GM18511 (cell line): ENCODE measurements around the gene ZNF580.

Experiments
- ATAC-seq: cut with Tn5 transposase; IDR thresholded peaks from one replicate; pipeline ENCODE4 v1.9.1; 2021; ENCODE audit warnings: mild to moderate bottlenecking, moderate library complexity; ENCODE audit not compliant: unreplicated experiment

Gene ZNF580

DNA sequence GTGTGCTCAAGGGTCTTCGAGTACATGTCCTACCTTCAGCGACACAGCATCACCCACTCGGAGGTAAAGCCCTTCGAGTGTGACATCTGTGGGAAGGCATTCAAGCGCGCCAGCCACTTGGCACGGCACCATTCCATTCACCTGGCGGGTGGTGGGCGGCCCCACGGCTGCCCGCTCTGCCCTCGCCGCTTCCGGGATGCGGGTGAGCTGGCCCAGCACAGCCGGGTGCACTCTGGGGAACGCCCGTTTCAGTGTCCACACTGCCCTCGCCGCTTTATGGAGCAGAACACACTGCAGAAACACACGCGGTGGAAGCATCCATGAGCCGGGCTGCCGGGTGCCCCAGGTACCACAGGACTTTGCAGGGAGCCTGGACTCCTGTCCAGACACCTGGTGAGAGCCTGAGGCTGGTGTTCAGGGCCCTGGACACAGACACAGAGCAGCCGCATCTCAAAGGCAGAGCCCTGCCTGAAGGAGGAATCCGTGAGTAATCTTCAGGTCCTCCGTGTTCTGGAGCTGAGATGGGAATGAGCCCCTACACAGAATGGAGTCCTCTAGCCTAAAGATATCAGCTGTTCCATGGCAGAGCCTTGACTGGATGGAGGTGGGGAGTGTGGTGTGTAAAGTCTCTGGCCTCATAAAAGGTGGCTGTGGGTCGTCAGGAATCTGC is 4.2 kb downstream of the ZNF580 start:
- no peak for ATAC-seq

DNA sequence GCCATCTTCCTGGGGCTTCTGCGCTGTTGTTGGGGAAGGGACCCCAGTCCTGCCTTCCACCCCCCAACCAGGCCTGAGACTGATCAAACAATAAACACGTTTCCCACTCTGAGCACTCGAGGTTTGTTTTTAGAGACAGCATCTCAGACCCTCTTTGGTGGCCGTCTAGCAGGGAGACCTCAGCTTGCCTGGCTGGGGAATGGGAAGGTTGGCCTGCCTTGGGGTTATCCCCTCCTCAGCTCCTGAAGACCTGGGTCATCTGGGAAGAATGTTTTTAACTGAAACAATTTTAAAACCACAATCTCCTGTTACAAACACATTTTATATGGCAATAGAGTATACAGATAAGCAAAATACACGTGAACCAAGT is 4.7 kb downstream of the ZNF580 start:
- no peak for ATAC-seq

DNA sequence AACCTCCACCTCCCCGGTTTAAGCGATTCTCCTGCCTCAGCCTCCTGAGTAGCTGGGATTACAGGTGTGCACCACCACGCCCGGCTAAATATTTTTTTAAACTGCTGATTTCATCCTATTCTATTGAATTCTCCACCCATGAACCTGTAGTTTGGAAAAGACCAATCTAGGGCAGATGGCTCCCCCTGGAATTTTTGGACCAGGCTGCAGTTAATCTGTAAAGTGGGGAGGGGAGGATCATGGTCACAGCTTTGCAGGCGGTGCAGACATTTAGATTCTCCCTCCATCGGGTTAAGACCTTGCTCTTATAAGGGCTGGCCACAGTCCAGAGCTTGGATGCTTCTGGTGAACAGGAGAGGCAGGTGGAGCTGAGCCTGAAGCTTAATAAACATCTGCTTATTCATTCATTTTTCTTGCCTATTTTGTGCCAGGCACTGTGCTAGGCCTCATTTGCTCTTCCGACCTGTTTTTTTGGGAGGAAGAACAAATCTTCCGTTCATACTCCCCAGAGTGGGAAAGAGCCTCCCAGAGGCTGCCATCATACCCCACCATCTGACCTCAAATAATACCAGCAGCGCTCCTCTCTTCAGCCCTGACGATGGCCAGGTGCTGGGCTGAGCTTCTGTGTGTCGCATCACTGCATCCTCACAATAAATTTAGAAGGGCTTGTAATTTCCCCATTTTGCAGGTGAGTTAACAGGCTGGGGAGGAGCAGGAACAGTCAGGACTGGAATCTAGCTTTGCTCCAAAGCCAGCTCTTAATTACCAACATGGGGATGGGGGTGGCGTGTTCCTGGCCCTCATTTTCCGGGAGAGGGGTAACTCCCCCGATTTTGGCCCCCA is 6.3 kb downstream of the ZNF580 start:
- no peak for ATAC-seq

DNA sequence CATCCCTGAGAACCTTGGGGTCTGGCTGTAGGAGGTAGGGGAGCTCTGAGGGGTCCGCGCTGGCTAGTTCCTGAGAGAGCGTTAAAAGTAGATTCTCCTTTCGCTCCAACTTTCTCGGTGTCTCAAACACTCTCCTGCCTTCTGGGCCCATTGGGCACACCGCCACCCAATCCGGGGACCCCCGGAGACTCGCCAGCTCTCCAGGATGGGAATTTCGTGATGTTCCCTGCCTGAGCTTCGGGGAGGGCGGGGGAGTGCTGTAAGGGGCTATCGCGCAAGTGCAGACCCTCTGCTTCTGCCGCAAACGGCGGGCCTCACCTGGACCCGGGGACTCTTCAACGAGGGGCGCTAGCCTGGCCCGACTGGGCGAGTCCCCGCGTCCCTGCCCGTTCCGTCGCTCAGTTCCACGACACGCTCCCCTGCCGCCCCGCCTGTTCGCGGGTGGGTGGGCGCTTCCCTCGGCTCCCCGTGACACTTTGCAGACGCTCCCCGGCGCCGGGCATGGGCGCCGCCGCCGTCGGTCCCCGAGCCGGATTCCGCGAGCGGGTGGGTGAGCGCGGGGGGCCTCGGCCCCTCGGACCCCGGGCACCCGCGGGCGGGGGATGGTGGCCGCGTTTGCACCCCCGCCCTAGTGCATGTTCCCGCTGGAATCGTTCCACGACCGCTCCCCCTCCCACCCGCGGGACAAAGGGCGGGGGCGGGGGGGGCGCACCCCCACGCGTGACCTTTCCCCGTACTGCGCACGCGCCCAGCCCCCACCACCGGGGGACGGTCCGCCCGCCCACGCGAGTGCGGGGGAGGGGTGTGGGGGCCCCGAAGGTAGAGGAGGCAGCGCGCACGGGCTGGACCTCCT is 7.2 kb downstream of the ZNF580 start, which contains the start of gene CCDC106:
TSS of gene CCDC106 (plus strand) at position 481 of the 853 bp plus-strand sequence. CDS start 835 bp downstream, outside the sequence.
- no peak for ATAC-seq

DNA sequence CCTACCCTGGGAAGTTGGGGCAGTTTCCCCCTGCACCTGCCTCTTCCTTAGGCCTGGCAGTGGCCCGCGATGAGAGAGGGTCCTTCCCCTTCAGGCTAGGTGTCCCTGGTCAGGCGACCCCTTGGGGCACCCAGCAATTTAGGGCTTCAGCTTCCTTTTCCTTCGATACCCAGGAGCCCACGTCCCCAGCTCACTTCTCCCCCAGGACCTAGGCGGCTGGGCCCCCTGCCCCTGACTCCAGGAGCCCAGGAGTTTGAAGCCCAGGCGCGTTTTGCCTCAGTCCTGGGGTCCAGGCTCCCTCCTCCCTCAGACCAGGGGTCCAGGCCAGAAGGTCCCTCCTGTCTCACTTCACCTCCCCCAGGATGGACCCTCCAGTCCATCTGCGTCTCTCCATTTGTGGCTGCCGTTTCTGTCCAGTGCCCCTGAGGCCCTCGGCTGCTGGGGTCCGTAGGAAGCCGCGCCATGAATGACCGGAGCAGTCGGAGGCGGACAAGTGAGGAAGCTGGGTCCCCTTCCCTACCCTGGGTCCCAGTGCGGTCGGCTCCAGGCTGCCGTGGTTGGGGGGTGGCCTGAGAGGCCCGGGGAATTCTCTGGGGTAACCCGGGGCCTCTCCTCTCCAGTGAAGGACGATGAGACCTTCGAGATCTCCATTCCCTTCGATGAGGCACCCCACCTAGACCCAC is 7.9 kb downstream of the ZNF580 start:
- no peak for ATAC-seq

DNA sequence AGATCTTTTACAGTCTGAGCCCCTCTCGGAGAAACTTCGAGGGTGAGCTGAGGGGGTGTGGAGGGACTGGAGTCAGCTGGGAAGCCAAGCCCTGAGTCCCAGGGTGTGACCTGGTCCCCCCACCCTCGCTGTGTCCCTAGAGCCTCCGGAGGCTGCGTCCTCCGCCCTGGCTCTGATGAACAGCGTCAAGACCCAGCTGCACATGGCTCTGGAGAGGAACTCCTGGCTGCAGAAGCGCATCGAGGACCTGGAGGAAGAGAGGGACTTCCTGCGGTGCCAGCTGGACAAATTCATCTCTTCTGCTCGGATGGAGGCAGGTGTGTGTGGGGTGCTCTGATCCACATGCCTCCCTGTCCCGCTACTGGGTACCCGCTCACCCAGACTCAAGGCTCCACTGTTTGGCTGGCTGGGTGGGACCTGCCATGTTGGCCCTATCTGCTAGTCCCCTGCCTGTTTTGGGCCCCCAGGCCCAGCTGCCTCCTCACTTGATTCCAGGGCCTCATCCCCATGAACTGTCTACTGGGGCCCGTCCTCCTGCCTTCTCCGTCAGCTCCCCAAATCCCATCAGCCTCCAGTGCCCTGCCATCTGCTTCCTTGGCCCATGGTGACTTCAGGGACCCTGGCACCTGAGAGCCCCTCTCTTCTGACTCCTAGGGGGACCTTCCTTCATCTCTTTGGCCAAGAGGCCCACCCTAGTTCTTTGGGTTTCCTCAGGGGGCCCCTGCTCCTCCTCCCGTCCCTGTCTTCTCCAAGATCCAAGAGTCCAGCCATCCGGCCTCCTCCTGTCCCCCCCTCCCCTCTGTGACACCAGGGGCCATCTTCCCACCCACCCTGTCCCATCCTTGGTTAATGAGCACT is 8.7 kb downstream of the ZNF580 start:
- ATAC-seq, result no peak

DNA sequence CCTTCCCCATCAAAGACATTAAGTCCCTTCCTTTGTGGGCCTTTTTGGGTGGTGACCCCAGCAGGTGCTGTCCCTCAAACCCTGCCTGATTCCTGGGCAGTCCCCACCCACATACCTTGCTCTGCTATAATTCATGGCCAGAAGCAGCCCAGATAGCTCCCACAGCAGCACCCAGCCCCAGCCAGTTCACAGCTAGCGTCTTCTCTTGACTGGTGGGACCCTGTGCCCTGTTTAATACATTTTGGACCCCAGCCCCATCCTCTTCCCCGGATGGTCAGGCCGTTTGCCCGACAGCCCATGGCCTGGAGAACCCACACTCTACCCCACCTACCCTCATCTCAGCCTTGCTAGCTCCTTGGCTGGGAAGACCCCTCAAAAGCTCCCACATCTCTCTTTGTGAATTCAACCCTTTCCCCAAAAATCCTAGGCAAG is 9.3 kb downstream of the ZNF580 start:
- ATAC-seq, result no peak

DNA sequence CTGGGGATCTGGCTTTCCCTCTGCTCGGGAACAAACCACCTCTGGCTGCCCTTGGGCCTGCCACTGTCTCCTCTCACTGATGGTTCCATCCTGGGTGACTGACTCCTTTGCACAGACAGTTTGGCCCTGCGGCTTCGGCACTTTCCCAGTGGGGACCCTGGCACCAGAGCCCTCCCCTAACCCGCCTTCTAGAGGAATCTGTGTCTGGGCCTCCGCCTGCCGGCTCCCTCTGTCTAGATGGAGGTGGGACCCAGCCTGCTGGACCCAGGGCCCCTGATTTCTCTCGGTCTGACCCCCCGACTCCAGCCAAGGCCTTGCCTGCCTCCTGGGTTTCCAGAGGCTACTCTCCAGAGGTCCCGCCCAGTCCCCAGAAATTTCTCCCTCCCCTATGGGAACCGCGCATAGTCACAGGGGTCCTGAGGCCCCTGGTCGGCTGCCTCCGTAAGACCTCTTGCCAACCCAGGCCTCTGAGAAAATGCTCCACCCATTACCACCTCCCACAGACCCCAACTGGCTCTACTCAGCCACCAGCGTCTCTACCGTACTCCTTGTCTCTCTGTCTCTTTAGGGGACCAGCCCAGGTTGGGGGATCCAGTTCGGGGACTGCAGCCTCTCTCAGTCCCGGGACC is 9.9 kb downstream of the ZNF580 start:
- no peak for ATAC-seq

DNA sequence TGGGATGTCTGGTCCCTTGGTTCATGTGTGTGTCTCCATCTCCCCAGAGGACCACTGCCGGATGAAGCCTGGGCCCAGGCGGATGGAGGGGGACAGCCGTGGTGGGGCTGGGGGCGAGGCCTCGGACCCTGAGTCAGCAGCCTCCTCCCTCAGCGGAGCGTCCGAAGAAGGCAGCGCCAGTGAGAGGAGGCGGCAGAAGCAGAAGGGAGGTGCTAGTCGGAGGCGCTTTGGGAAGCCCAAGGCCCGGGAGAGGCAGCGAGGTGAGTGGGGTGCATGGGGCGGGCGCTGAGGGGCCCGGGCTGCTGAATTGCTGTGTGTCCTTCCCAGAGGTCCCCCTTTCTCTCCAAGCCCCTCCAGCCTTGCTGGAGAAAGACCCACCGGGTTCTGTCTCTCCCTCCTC is 10.4 kb downstream of the ZNF580 start:
- no peak for ATAC-seq

DNA sequence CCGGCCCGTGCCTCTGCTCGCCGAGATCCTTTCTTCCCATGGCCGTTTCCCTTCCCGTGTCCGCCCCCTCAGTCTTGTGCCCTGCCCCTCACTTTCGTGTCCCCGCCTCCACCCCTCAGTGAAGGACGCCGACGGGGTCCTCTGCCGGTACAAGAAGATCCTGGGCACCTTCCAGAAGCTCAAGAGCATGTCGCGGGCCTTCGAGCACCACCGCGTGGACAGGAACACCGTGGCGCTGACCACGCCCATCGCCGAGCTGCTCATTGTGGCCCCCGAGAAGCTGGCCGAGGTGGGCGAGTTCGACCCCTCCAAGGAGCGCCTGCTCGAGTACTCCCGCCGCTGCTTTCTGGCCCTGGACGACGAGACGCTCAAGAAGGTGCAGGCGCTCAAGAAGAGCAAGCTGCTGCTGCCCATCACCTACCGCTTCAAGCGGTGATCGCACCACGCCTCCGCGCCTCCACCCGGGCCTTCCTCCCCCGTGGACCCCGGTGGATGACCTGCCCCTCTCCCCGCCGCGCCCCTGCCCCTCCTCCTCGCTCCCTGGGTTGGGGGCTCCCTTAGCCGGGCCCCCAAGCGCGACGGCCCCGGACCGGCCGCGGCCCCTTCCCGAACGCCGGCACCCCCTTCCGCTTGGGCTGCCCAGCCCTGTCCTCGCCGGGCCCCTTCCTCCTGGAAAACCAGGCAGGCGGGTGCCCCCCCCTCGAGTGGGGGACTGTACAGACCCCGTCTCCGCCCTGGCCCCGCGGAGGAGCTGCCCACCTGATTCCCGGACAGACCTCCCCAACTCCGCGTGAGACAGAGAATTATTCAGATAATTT is 11.7 kb downstream of the ZNF580 start:
- no peak for ATAC-seq

DNA sequence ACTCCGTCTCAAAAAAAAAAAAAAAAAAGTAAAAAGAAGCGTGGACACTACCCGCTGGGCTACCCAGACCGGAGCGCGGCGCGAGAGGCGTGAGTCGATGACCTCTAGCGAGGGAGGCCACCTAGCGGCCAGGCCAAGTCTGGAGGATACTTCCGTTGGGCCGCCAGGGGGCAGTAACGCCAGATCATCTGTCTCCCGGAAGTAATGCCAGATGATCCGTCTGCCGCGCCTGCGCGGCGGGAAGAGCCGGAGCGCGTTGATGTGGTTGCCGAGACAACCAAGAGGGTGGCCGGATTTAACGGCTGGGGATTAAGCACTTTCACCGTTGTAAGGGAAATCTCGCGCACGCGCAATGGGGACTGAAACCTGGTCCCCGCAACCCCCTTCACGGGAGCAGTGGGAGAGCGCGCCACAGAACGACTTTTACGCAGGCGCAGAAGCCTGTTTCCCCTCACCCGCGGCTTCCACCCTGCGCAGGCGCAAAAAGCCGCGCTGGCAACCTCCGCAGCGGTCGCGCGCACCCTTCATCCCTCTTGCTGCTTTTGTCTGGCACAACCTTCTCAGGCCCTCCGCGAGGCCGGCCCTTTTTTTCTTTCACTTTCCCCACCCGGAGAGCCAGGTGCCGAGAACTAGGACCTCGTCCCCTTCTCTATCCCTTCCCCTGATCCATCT is 13.0 kb downstream of the ZNF580 start:
- ATAC-seq, result peak; percentile 51

DNA sequence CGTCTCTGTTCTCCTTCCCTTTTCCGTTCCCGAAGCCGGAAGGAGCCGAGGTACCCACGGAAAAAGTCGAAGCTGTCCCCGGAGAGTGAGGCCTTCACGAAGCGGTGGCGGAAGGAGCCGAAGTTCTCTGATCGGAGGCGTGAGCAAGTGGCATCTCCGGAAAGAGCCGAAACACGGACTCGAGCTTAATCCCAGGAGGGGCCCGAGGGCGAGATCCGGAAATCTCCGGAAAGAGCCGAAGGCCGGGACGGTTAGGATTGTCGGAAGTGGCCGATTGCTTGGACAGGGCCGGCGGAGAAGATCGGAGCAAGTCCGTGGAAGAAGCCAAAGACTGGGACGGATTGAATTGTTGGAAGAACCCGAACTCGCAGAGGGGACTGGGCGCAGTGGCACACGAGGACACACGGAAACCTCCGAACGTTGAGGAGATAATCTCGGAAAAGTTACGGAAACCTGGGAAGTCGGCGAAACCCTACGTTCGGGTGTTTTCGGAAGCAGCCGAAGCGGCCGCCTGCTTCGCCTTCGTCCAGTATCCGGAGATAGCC is 13.6 kb downstream of the ZNF580 start:
- ATAC-seq, result peak; percentile 66

DNA sequence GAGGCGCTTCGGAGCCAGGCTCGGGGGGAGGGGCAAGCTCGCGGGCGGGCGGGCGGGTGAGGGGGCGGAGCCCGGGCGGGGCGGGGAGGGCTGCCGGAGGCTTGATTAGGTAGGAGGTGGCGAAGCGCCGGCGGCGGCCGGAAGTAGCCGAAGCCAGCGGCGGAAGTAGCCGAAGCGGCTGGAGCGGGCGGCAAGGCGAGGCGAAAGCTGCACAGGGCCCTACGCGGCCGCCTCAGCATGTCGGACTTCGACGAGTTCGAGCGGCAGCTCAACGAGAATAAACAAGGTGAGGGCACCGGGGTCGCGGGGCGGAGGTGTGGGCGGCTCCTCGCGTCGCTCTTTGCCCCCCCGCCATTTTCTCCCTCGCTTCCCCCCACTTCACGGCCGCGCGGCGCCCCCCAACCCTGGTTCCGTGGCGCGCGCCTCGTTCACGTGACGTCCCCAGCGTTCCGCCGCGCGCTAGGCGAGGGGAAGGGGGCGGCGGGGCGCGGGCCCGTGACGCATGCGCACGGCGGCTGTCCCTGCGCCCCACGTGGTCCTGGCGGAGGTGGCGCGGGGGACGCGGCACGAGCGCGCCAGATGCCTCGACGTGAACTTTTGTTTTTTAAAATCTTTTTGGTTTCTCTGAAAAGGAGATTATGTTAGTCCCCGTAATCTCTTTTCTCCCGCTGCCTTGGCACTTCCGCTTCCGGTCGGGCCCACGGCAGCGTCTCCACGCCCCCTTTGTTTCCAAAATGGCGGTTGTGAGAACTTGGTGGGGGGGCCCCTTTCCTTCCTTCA is 14.3 kb downstream of the ZNF580 start, which contains the start of gene U2AF2:
TSS of gene U2AF2 (plus strand) at position 168 of the 780 bp plus-strand sequence. CDS start at position 238, 70 bp downstream.
- ATAC-seq, result peak; percentile 46

DNA sequence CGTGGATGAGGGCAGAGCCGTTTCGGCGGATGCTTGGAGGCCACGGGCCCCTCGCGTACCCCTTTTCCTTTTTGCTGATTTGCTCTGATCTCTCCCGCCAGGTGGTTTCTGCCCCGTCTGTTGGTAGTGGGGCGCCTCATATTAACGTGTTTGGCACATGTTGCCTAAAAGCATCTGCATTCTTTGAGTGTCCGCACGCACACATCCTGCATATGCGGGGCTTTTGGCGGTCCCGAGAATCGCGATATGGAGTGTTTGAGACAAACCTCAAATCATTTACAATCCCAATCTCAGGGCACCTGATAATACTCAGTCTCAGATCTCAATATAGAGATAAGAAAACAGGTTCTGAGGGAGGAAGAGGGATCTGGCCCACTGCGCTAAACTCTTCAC is 14.8 kb downstream of the ZNF580 start:
- ATAC-seq, result no peak

DNA sequence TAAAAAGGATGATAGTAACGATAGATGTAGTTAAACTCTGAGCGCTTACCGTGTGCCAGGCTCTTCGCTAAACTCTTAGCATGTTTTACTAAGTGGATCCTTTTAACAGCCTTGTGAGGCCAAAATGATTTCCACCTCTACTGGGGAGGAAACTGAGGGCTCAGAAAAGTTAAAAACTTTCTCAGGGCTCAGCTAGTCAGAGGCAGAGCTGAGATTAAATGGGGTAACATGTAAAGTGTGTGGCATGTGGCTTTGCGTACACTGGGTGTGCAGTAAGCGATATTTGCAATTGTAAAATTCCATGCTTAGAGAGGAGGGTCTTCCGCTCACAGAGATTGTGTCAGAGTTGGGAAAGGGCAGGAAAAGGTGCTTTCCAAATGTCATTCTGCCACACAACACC is 15.8 kb downstream of the ZNF580 start:
- ATAC-seq, result no peak

DNA sequence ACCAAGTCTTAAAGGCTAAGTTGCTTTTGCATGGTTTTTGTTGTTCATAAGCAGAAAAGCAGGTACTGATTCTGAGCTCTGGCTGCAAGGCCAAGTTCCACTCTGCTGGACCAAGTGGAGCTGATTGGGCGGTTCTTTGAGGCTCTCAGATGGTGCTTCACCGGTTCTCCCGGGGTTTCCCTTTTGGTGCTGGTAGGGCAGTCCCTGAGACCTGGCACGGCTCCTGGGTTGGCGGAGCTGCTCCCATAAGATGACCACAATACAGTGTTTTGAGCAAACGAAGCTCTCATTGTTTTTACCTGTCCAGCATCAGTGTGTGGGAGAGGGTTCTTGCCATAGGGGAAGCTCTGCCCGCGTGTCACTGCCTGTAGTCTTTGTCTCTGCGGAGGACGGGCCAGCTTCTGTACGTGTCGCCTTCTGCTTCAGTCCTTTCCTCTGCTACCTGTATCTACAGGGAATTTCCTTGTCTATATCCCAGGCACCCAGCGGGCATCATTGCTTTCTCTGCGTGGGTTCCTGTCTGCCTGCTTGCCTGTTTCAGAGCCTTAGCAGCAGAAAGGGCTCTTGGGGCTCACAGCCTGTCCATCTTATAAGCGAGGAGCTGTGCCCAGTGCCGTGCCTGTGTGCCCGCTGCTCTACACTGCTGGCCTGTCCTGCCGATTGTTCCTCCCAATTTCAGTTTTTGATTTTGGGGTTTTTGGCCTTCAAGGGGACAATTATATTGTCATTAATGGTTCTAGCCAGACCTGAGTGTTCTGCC is 16.4 kb downstream of the ZNF580 start:
- no peak for ATAC-seq
